Measurements from ENCODE around the gene TGM1. TPM values are rescaled to one million over a fixed set of nuclear protein-coding genes. Genes with fewer than 3 reads are reported as not detected.
"Not testable (repeated sequence)": the region's sequence is repeated elsewhere in the genome, so short reads cannot be mapped to it uniquely, and the experiment has no call there.

TGM1 gene
- polyA plus RNA-seq, 1 of the 3 experiments (the other 2 are of a cell fraction), result 2.7 TPM

DNA sequence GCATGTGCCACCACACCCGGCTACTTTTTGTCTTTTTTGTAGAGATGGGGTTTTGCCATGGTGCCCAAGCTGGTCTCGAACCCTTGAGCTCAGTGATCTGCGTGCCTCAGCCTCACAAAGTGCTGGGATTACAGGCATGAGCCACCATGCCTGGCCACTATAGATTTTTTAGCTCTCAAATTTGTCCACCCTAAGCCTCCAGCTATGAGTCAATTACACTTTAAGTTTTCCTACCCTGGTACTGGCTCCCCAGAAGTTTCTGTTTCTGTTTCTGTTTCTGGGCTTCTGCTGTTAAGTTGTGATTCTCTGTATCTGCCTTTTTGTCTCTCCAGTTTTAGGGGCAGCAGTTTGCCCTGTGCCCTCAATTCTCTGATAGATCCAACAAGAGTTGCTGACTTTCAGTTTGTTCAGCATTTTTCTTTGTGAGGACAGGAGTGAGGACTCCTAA, 16.2 kb downstream of the TGM1 start:
- H3K79me2 ChIP-seq (ENCODE audit: insufficient read depth), result peaks cover 2% of the 10 kb centered on the region
- DNase-seq, result no peak
- H3K36me3 ChIP-seq (replicated peaks in 1 of 2; ENCODE audit: control insufficient read depth in 1 of 2, insufficient read depth in 2 of 2, low read length in 1 of 2), result no peaks in the 10 kb centered on the region
- H3K27me3 ChIP-seq (ENCODE audit: insufficient read depth), result no peaks in the 10 kb centered on the region
- no peak overlapping the region for H3K4me3 ChIP-seq (ENCODE audit: low read depth in 2 of 2, low read length in 1 of 2)
- CTCF ChIA-PET, result interaction anchor here (1.1 to 12.0 kb wide), 8 partner anchors 10 to 190 kb away, joined by 3 to 191 read pairs (median 4); partner anchors contain the start of genes CIDEB, DHRS1, NOP9 and RABGGTA
- no peak overlapping the region for H3K27ac ChIP-seq (ENCODE audit: low read depth in 2 of 2, low read length in 1 of 2)
- H3K9ac ChIP-seq, result no peak overlapping the region
- no peak overlapping the region for H2AFZ ChIP-seq (ENCODE audit: low read depth)
- POLR2A ChIA-PET, result interaction anchor here (1.1 kb wide), 1 partner anchor 62 kb away, joined by 4 read pairs; no protein-coding TSS in a partner anchor
- H3K9me2 ChIP-seq, result no peaks in the 10 kb centered on the region
- no peaks in the 10 kb centered on the region for H3K9me3 ChIP-seq
- H3K4me1 ChIP-seq (ENCODE audit: control insufficient read depth in 1 of 2, insufficient read depth in 2 of 2, low read depth in 1 of 2, low read length in 1 of 2), result peaks cover 7% of the 10 kb centered on the region in 2 experiments; a peak in 1 of 4 replicates
- TF ChIP-seq NRF1 (IDR thresholded peaks at IDR 0.05; ENCODE audit: low read depth, low read length) (no peak), FOXJ3 (CRISPR knock-in tag; IDR thresholded peaks at IDR 0.05) (no peak), MEF2A (IDR thresholded peaks at IDR 0.05; ENCODE audit: borderline replicate concordance, low read depth) (no peak), EZH2phosphoT487 (IDR thresholded peaks at IDR 0.05; ENCODE audit: borderline replicate concordance, low read depth) (no peak), FOXM1 (IDR thresholded peaks at IDR 0.05; ENCODE audit: low read depth) (no peak), GABPA (IDR thresholded peaks at IDR 0.05; ENCODE audit: low read depth) (no peak), GATA2 (CRISPR knock-in tag; IDR thresholded peaks at IDR 0.05) (no peak), NFIC (IDR thresholded peaks at IDR 0.05; ENCODE audit: borderline replicate concordance) (no peak), TCF12 (IDR thresholded peaks at IDR 0.05) (no peak), RAD21 (IDR thresholded peaks at IDR 0.05; ENCODE audit: low read length) (no peak), JUND (IDR thresholded peaks at IDR 0.05) (no peak)
- TF ChIP-seq, protein P1, sequence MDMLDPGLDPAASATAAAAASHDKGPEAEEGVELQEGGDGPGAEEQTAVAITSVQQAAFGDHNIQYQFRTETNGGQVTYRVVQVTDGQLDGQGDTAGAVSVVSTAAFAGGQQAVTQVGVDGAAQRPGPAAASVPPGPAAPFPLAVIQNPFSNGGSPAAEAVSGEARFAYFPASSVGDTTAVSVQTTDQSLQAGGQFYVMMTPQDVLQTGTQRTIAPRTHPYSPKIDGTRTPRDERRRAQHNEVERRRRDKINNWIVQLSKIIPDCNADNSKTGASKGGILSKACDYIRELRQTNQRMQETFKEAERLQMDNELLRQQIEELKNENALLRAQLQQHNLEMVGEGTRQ (IDR thresholded peaks at IDR 0.05; ENCODE audit: borderline replicate concordance, low read depth, low read length), result no peak
- TF ChIP-seq, protein P2, sequence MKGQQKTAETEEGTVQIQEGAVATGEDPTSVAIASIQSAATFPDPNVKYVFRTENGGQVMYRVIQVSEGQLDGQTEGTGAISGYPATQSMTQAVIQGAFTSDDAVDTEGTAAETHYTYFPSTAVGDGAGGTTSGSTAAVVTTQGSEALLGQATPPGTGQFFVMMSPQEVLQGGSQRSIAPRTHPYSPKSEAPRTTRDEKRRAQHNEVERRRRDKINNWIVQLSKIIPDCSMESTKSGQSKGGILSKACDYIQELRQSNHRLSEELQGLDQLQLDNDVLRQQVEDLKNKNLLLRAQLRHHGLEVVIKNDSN (IDR thresholded peaks at IDR 0.05; ENCODE audit: borderline replicate concordance, low read depth), result no peak
- TF ChIP-seq, protein P3, sequence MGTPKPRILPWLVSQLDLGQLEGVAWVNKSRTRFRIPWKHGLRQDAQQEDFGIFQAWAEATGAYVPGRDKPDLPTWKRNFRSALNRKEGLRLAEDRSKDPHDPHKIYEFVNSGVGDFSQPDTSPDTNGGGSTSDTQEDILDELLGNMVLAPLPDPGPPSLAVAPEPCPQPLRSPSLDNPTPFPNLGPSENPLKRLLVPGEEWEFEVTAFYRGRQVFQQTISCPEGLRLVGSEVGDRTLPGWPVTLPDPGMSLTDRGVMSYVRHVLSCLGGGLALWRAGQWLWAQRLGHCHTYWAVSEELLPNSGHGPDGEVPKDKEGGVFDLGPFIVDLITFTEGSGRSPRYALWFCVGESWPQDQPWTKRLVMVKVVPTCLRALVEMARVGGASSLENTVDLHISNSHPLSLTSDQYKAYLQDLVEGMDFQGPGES (IDR thresholded peaks at IDR 0.05; ENCODE audit: low read depth, low read length), result no peak
- no peak overlapping the region for H3K4me2 ChIP-seq
- no peaks in the 10 kb centered on the region for H4K20me1 ChIP-seq (ENCODE audit: insufficient read depth)
- WGBS (ENCODE audit: low lambda C conversion rate), result 77% methylated on average over 3 of the region's 3 CpGs
- H3F3A ChIP-seq (replicated peaks; ENCODE audit: insufficient read depth), result peaks cover 13% of the 10 kb centered on the region

DNA sequence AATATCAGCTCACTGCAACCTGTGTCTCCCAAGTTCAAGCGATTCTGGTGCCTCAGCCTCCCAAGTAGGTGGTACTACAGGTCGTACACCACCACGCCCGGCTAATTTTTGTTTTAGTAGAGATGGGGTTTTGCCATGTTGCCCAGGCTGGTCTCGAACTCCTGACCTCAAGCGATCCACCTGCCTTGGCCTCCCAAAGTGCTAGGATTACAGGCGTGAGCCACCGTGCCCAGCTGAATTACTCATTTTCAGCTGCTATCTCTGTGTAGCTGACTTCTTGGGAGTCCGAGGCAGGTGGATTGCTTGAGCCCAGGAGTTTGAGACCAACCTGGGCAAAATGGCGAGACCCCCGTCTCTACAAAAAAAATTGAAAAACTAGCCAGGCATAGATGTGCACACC, 17.6 kb downstream of the TGM1 start:
- 92% methylated on average over 11 of the region's 11 CpGs for WGBS (ENCODE audit: low lambda C conversion rate)

More for the DNA sequence above, 17.6 kb downstream of the TGM1 start:
- H3K9me3 ChIP-seq; H3K27ac ChIP-seq (ENCODE audit: low read depth in 2 of 2, low read length in 1 of 2); H3K9ac ChIP-seq; H3K9me2 ChIP-seq; H3K36me3 ChIP-seq (replicated peaks in 1 of 2; ENCODE audit: control insufficient read depth in 1 of 2, insufficient read depth in 2 of 2, low read length in 1 of 2); DNase-seq; H3K4me3 ChIP-seq (ENCODE audit: low read depth in 2 of 2, low read length in 1 of 2); H4K20me1 ChIP-seq (ENCODE audit: insufficient read depth); H3K27me3 ChIP-seq (ENCODE audit: insufficient read depth); POLR2A ChIA-PET; H2AFZ ChIP-seq (ENCODE audit: low read depth); H3K4me2 ChIP-seq: not testable (repeated sequence)
- Histone ChIP-seq H3K79me2 (ENCODE audit: insufficient read depth) (peaks cover 17% of the 10 kb centered on the region), H3K4me1 (ENCODE audit: control insufficient read depth in 1 of 2, insufficient read depth in 2 of 2, low read depth in 1 of 2, low read length in 1 of 2) (peaks cover 15 to 20% of the 10 kb centered on the region in 2 experiments; a peak in 2 of 4 replicates), H3F3A (replicated peaks; ENCODE audit: insufficient read depth) (peaks cover 13% of the 10 kb centered on the region)
- CTCF ChIA-PET, result interaction anchor here (1.3 to 12.0 kb wide), 4 partner anchors 11 to 121 kb away, joined by 4 to 191 read pairs (median 24); partner anchors contain the start of genes DHRS1 and NOP9

Measured in SK-N-SH (cell line).